Endothelial cell of coronary artery (primary cell): Measurements from ENCODE around the gene BOD1. TPM values are rescaled to one million over a fixed set of nuclear protein-coding genes. Genes with fewer than 3 reads are reported as not detected.

Source experiments
- total RNA-seq: library from RNA; depleted of rRNA; stranded (reverse); fragments of >200 nt; gene quantifications from 2 replicates; pipeline ENCODE4 v1.2.3, GENCODE V29; 2014

The BOD1 gene
- total RNA-seq = 65.3 and 72.9 TPM in 2 replicates

GRCh38 chr5:173616577-173617118, at the start of gene BOD1:
TSS of gene BOD1 (minus strand) at chr5:173616650. CDS start at chr5:173616436, 214 bp downstream.

